Measurements from ENCODE around the gene CNTFR.

CNTFR gene

DNA sequence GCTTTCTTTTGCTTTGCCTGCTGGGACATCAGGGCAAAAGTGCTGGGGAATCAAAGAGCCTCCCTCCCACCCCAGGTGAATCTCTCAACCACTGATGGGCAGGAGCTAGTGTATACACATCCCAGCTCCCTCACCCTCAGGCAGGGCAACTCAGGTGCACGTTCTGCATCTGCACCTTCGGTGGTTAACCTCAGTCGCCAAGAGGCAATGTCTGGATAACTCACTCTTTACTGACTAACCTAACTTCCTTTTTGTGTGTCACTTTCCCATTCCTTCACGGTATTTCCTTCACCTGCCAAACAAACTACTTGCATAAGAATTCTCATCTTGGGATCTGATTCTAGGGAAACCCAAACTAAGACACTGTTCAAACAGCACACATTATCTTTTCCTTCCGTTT lies 26.3 kb downstream of the CNTFR start:
- TF ChIP-seq, protein P1, sequence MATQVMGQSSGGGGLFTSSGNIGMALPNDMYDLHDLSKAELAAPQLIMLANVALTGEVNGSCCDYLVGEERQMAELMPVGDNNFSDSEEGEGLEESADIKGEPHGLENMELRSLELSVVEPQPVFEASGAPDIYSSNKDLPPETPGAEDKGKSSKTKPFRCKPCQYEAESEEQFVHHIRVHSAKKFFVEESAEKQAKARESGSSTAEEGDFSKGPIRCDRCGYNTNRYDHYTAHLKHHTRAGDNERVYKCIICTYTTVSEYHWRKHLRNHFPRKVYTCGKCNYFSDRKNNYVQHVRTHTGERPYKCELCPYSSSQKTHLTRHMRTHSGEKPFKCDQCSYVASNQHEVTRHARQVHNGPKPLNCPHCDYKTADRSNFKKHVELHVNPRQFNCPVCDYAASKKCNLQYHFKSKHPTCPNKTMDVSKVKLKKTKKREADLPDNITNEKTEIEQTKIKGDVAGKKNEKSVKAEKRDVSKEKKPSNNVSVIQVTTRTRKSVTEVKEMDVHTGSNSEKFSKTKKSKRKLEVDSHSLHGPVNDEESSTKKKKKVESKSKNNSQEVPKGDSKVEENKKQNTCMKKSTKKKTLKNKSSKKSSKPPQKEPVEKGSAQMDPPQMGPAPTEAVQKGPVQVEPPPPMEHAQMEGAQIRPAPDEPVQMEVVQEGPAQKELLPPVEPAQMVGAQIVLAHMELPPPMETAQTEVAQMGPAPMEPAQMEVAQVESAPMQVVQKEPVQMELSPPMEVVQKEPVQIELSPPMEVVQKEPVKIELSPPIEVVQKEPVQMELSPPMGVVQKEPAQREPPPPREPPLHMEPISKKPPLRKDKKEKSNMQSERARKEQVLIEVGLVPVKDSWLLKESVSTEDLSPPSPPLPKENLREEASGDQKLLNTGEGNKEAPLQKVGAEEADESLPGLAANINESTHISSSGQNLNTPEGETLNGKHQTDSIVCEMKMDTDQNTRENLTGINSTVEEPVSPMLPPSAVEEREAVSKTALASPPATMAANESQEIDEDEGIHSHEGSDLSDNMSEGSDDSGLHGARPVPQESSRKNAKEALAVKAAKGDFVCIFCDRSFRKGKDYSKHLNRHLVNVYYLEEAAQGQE (IDR thresholded peaks at IDR 0.05; ENCODE audit: insufficient replicate concordance, low read depth): no peak
- TF ChIP-seq SPI1 (IDR thresholded peaks at IDR 0.05; ENCODE audit: borderline replicate concordance, low read depth): no peak
- TF ChIP-seq, protein P2, sequence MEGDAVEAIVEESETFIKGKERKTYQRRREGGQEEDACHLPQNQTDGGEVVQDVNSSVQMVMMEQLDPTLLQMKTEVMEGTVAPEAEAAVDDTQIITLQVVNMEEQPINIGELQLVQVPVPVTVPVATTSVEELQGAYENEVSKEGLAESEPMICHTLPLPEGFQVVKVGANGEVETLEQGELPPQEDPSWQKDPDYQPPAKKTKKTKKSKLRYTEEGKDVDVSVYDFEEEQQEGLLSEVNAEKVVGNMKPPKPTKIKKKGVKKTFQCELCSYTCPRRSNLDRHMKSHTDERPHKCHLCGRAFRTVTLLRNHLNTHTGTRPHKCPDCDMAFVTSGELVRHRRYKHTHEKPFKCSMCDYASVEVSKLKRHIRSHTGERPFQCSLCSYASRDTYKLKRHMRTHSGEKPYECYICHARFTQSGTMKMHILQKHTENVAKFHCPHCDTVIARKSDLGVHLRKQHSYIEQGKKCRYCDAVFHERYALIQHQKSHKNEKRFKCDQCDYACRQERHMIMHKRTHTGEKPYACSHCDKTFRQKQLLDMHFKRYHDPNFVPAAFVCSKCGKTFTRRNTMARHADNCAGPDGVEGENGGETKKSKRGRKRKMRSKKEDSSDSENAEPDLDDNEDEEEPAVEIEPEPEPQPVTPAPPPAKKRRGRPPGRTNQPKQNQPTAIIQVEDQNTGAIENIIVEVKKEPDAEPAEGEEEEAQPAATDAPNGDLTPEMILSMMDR (IDR thresholded peaks at IDR 0.05; ENCODE audit: insufficient read depth, low read length): no peak
- no peak for TF ChIP-seq POLR2AphosphoS5 (IDR thresholded peaks at IDR 0.05; ENCODE audit: low read depth)
- no peak for TF ChIP-seq GABPA (IDR thresholded peaks at IDR 0.05; ENCODE audit: low read depth)
- Histone ChIP-seq H3K4me3 (replicated peaks; ENCODE audit: insufficient read depth, low read length) (no peak overlapping the region), H3K27ac (replicated peaks) (no peak overlapping the region), H3K27me3 (ENCODE audit: insufficient read depth, poor library complexity, severe bottlenecking) (peaks cover 19% of the 10 kb centered on the region)
- no peak for DNase-seq (ENCODE audit: low read depth in 1 of 2, low spot score in 1 of 2)

DNA sequence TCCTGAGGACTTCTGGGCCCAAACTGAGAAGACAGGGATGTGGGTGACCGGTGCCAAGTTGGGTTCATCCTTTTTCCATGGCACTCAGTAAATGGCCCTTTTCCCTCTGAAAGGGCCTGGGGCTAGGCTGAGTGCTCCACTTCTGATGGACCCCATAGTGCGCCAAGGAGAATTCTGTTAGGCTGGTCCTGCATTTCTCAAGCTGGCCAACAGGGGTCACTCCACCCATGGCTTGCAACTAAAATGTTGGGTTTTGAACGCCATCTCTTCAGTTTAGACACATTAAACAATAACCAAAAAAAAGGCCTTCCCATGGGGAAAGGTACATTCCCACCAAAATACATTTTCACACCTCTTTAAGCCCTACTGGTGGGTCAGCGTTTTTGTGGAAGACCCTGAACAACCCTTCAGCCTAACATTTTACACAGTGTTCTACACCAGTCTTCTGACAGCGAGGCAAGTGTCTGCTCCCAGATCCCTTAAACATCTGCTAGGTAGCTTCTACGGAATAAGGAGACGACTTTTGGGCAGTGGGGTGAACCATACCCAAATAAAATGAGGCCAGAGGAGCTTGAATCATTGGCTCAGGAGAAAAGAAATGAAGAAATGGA lies 27.3 kb downstream of the CNTFR start:
- DNase-seq (ENCODE audit: low read depth in 1 of 2, low spot score in 1 of 2): peak in 1 of 2 experiments; percentile 9
- TF ChIP-seq GABPA (IDR thresholded peaks at IDR 0.05; ENCODE audit: low read depth): no peak
- TF ChIP-seq, protein P2 (IDR thresholded peaks at IDR 0.05; ENCODE audit: insufficient read depth, low read length): peak; percentile 71
- TF ChIP-seq, protein P1 (IDR thresholded peaks at IDR 0.05; ENCODE audit: insufficient replicate concordance, low read depth): no peak
- Histone ChIP-seq H3K27ac (replicated peaks) (no peak overlapping the region), H3K4me3 (replicated peaks; ENCODE audit: insufficient read depth, low read length) (no peak overlapping the region), H3K27me3 (ENCODE audit: insufficient read depth, poor library complexity, severe bottlenecking) (peaks cover 19% of the 10 kb centered on the region)

DNA sequence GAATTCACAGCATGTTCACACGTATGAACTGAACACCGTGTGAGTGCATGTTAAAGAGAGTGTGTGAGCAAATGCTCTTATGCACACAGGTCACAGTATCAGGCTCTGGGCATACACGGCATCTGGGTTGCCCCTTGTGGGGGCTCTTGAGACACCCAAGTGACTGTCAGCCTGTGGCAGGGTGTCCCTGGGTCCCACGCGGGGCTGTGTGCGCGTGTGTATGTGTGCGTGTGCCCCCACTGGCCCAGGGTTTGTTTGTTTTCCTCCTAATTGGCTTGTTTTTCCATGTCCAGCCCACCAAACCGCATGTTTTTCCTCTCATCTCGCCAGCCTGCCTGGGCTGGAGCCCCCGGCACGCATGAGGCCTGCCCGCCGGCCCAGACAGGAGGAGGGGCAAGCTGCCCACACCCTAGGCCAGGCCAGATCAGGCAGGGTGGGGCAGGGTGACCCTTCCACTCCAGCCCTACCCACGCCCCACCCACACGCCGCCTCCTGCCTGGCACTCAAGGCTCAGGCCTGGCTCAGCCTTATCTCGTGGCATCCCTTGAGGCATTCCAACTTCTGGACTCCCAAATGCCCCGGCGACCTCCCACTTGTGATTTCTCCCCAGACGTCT lies 28.8 kb downstream of the CNTFR start:
- DNase-seq (ENCODE audit: low read depth in 1 of 2, low spot score in 1 of 2): no peak
- no peak for TF ChIP-seq SPI1 (IDR thresholded peaks at IDR 0.05; ENCODE audit: borderline replicate concordance, low read depth)
- TF ChIP-seq, protein P1 (IDR thresholded peaks at IDR 0.05; ENCODE audit: insufficient replicate concordance, low read depth): no peak
- no peak for TF ChIP-seq POLR2AphosphoS5 (IDR thresholded peaks at IDR 0.05; ENCODE audit: low read depth)
- TF ChIP-seq GABPA (IDR thresholded peaks at IDR 0.05; ENCODE audit: low read depth): no peak
- TF ChIP-seq, protein P2 (IDR thresholded peaks at IDR 0.05; ENCODE audit: insufficient read depth, low read length): no peak
- peaks cover 19% of the 10 kb centered on the region for H3K27me3 ChIP-seq (ENCODE audit: insufficient read depth, poor library complexity, severe bottlenecking)
- H3K27ac ChIP-seq (replicated peaks): no peak overlapping the region
- H3K4me3 ChIP-seq (replicated peaks; ENCODE audit: insufficient read depth, low read length): no peak overlapping the region
